Tibial nerve (tissue), 4 donors: ENCODE measurements around the gene S100A1. TPM values are rescaled to one million over a fixed set of nuclear protein-coding genes. Genes with fewer than 3 reads are reported as not detected.

Experiments
- DNase-seq, 2 donors: peaks; one replicate each; pipeline ENCODE4 v3.0.0-alpha.2; 2019; ENCODE audit warnings: low spot score in 2 of 2
- H3K27ac ChIP-seq, 4 donors: fragments of 200-600 bp; sonication (generic) in 3 of 4; one replicate each; pipeline ENCODE4 v1.5.1; 2017 to 2019; ENCODE audit warnings: mild to moderate bottlenecking in 1 of 4
- H3K27me3 ChIP-seq, 2 donors: fragments of 200-600 bp; sonication (generic) in 1 of 2; one replicate each; pipeline versions ENCODE4 v1.5.1 to v1.6.0; 2017 to 2019
- H3K36me3 ChIP-seq, 3 donors: fragments of 200-600 bp; sonication (generic); one replicate each; pipeline ENCODE4 v1.5.1; 2018 to 2019
- H3K4me1 ChIP-seq, 4 donors: fragments of 200-600 bp; sonication (generic) in 3 of 4; one replicate each; pipeline ENCODE4 v1.5.1; 2017 to 2019
- H3K4me3 ChIP-seq, 4 donors: fragments of 200-600 bp; sonication (generic) in 3 of 4; one replicate each; pipeline ENCODE4 v1.5.1; 2017 to 2019; ENCODE audit warnings: mild to moderate bottlenecking in 1 of 4, moderate library complexity in 1 of 4
- H3K9me3 ChIP-seq, 4 donors: fragments of 200-600 bp; sonication (generic) in 3 of 4; one replicate each; pipeline ENCODE4 v1.5.1; 2017 to 2019
- CTCF ChIP-seq, 5 experiments: fragments of 200-600 bp in 3 of 5; fragments of 450-650 bp in 2 of 5; sonication (generic) in 3 of 5; IDR thresholded peaks; one replicate each; pipeline ENCODE4 v1.5.1; 2016 to 2019; ENCODE audit warnings: antibody characterized with exemption in 5 of 5, mild to moderate bottlenecking in 3 of 5, moderate library complexity in 2 of 5
- EP300 ChIP-seq, 2 donors: sonication (generic); formaldehyde crosslinking; IDR thresholded peaks; one replicate each; pipeline ENCODE4 v1.6.1; 2017; ENCODE audit warnings: antibody characterized with exemption in 2 of 2, mild to moderate bottlenecking in 1 of 2
- POLR2A ChIP-seq, 2 donors: fragments of 450-650 bp; IDR thresholded peaks; one replicate each; pipeline ENCODE4 v1.6.1; 2017; ENCODE audit warnings: antibody characterized with exemption in 2 of 2, mild to moderate bottlenecking in 2 of 2, moderate library complexity in 2 of 2
- WGBS, 2 donors: methylation state at CpG; one replicate each; pipeline ENCODE4 v1.1.5; 2018; 5-methylcytosine and 5-hydroxymethylcytosine counted together
- total RNA-seq, 4 donors: library from RNA; depleted of rRNA; stranded (reverse); fragments of >200 nt; gene quantifications; one replicate each; pipeline ENCODE4 v1.1.0, GENCODE V29; 2016

The S100A1 gene
- total RNA-seq, 4 donors from 2014 or later = 41.4 to 102 (median 69.2) TPM

GRCh38 chr1:153678519-153679336 is 50.5 kb downstream of the S100A1 start, which contains the start of gene NPR1:
NPR1 (plus strand) TSS chr1:153678688; CDS start chr1:153679109, 421 bp downstream.
- H3K4me3 ChIP-seq = peak within 1 kb of the TSS; percentile 41 to 67 (median 48)
- no peaks in the 10 kb centered on the region for H3K36me3 ChIP-seq
- peaks cover 0 to 47% of the 10 kb centered on the region in 2 donors for H3K27me3 ChIP-seq
- peak; percentile 32 to 62 for DNase-seq
- TF ChIP-seq EP300 (IDR thresholded peaks at IDR 0.05) (no peak), CTCF (IDR thresholded peaks at IDR 0.05) (no peak), POLR2A (IDR thresholded peaks at IDR 0.05) (no peak)
- peaks cover 0 to 32% (median 21%) of the 10 kb centered on the region in 4 donors for H3K4me1 ChIP-seq
- H3K9me3 ChIP-seq = no peaks in the 10 kb centered on the region
- 1 to 2% methylated on average over 42 to 55 of the region's 78 CpGs for WGBS, 2 donors
- H3K27ac ChIP-seq = peak within 1 kb of the TSS in 3 of 4 donors; percentile 17 to 75 (median 17)

- Histone ChIP-seq H3K27ac (peak overlapping the region in 3 of 4 donors; percentile 17 to 75 (median 17)), H3K4me3 (peak overlapping the region; percentile 41 to 67 (median 48)), H3K4me1 (peaks cover 0 to 32% (median 21%) of the 10 kb centered on the region in 4 donors), H3K27me3 (peaks cover 0 to 47% of the 10 kb centered on the region in 2 donors), H3K36me3 (no peaks in the 10 kb centered on the region), H3K9me3 (no peaks in the 10 kb centered on the region)
- no peak for DNase-seq
- peak in 3 of 5 experiments; percentile 19 to 53 (median 49) for TF ChIP-seq CTCF (IDR thresholded peaks at IDR 0.05)
- no peak for TF ChIP-seq POLR2A (IDR thresholded peaks at IDR 0.05)
- TF ChIP-seq EP300 (IDR thresholded peaks at IDR 0.05) = no peak
- 1 to 2% methylated on average over 18 to 27 of the region's 73 CpGs for WGBS, 2 donors
Measured at GRCh38 chr1:153679337-153680119, 51.3 kb downstream of the S100A1 start.

- TF ChIP-seq CTCF (IDR thresholded peaks at IDR 0.05) = no peak
- TF ChIP-seq EP300 (IDR thresholded peaks at IDR 0.05) = no peak
- TF ChIP-seq POLR2A (IDR thresholded peaks at IDR 0.05) = no peak
- no peak for DNase-seq
- WGBS, 2 donors = 10 to 26% methylated on average over 10 of the region's 10 CpGs
- H3K27ac ChIP-seq = peak overlapping the region in 2 of 4 donors; percentile 17 to 75
- H3K4me3 ChIP-seq = peak overlapping the region in 3 of 4 donors; percentile 41 to 67 (median 51)
- H3K27me3 ChIP-seq = peaks cover 0 to 47% of the 10 kb centered on the region in 2 donors
- no peaks in the 10 kb centered on the region for H3K9me3 ChIP-seq
- H3K36me3 ChIP-seq = no peaks in the 10 kb centered on the region
- peaks cover 0 to 32% (median 21%) of the 10 kb centered on the region in 4 donors for H3K4me1 ChIP-seq
Measured at GRCh38 chr1:153680120-153680403, 51.8 kb downstream of the S100A1 start.

Other genes with a start within 250 kb of the S100A1 start
- 100 to 1,000 TPM in 1 of 4 donors, 10 to 100 TPM in 1, 1 to 10 TPM in 2; 2.4 to 118 (median 10.6) TPM for gene S100A8, start 237.4 kb upstream of the S100A1 start, total RNA-seq
- gene S100A7A, start 211.9 kb upstream of the S100A1 start, total RNA-seq = not detected
- gene S100A7, start 167.8 kb upstream of the S100A1 start, total RNA-seq = 10 to 100 TPM in 1 of 4 donors, not detected in 3; 22.9 TPM
- gene S100A6, start 92.4 kb upstream of the S100A1 start, total RNA-seq = 1,000 to 10,000 TPM in 2 of 4 donors, 100 to 1,000 TPM in 2; 651 to 1,173 (median 946) TPM
- gene S100A5, start 87.5 kb upstream of the S100A1 start, total RNA-seq = not detected
- 100 to 1,000 TPM; 398 to 439 (median 420) TPM for gene S100A4, start 82.6 kb upstream of the S100A1 start, total RNA-seq
- gene S100A3, start 79.2 kb upstream of the S100A1 start, total RNA-seq = 1 to 10 TPM in 2 of 4 donors, not detected in 2; 1.1 to 2.7 TPM
- gene S100A2, start 62.6 kb upstream of the S100A1 start, total RNA-seq = 10 to 100 TPM in 1 of 4 donors, 1 to 10 TPM in 2, not detected in 1; 2.3 to 12.6 (median 4.2) TPM
- gene S100A16, start 15.3 kb upstream of the S100A1 start, total RNA-seq = 100 to 1,000 TPM in 2 of 4 donors, 10 to 100 TPM in 2; 45.5 to 120 (median 77.1) TPM
- 10 to 100 TPM in 1 of 4 donors, not detected in 3; 15.3 TPM for gene S100A14, start 12.1 kb upstream of the S100A1 start, total RNA-seq
- gene S100A13, start 929 bp upstream of the S100A1 start, total RNA-seq = 100 to 1,000 TPM in 3 of 4 donors, 10 to 100 TPM in 1; 74.4 to 151 (median 121) TPM
- 10 to 100 TPM; 49.0 to 66.6 (median 56.5) TPM for gene CHTOP, start 5.6 kb downstream of the S100A1 start, total RNA-seq
- 10 to 100 TPM; 34.1 to 59.9 (median 43.7) TPM for gene SNAPIN, start 30.3 kb downstream of the S100A1 start, total RNA-seq
- gene ILF2, start 42.6 kb downstream of the S100A1 start, total RNA-seq = 100 to 1,000 TPM in 1 of 4 donors, 10 to 100 TPM in 3; 62.8 to 102 (median 76.7) TPM
- 10 to 100 TPM; 36.9 to 87.5 (median 58.4) TPM for gene NPR1, start 50.3 kb downstream of the S100A1 start, total RNA-seq
- gene INTS3, start 99.6 kb downstream of the S100A1 start, total RNA-seq = 10 to 100 TPM; 66.6 to 79.5 (median 71.3) TPM
- 10 to 100 TPM; 38.5 to 89.4 (median 59.2) TPM for gene SLC27A3, start 147.0 kb downstream of the S100A1 start, total RNA-seq